OCI-LY3 (cell line): ENCODE measurements around the gene ZNF672.

ENCODE experiments used
- CTCF ChIP-seq: fragments of 200-600, 300-600 bp; sonication (generic); IDR thresholded peaks from 2 replicates; pipeline ENCODE4 v1.5.1; 2014; ENCODE audit warnings: antibody characterized with exemption, low read length, low read depth
- EZH2phosphoT487 ChIP-seq: fragments of 200-600 bp; shearing (Covaris generic); IDR thresholded peaks from 2 replicates; pipeline ENCODE4 v1.6.1; 2018; ENCODE audit warnings: antibody characterized with exemption, mixed run types, low read depth

- no peak for TF ChIP-seq CTCF
- TF ChIP-seq EZH2phosphoT487: peak; percentile 85; the same call in 1 of the 2 replicates
These were observed 44.4 kb upstream of the ZNF672 start for GRCh38 chr1:248793592-248793991.
